B cell (primary cell): ENCODE results near the gene SH2D3C. TPM values are rescaled to one million over a fixed set of nuclear protein-coding genes. Genes with fewer than 3 reads are reported as not detected.

Source experiments
- ATAC-seq: fragments of 200-7000 bp; cut with Tn5 transposase; one replicate; pipeline ENCODE4 v1.10.0; 2021; ENCODE audit warnings: low read depth, mild to moderate bottlenecking, moderate number of reproducible peaks, moderate library complexity
- CTCF ChIA-PET: fragments of 350-600 bp; sonication (Branson Sonifier 250); formaldehyde crosslinking; loops from one replicate; lab custom pipeline; 2021; ENCODE audit warnings: antibody characterized with exemption, inconsistent platforms; lab: Charles Lee
- POLR2A ChIA-PET: fragments of 350-600 bp; sonication (Branson Sonifier 250); formaldehyde crosslinking; loops from one replicate; lab custom pipeline; 2021; ENCODE audit warnings: antibody characterized with exemption; lab: Charles Lee
- DNase-seq: peaks from one replicate; pipeline ENCODE4 v3.0.0; 2013
- H2AFZ ChIP-seq: 2 replicates; pipeline ENCODE4 v1.6.1; 2012; ENCODE audit warnings: mild to moderate bottlenecking, low read depth, low read length; ENCODE audit not compliant: insufficient read depth, poor library complexity, severe bottlenecking
- H3K27ac ChIP-seq, 2 donors: 1 replicate in 1 of 2; 2 replicates in 1 of 2; pipeline ENCODE4 v1.5.1; 2012 to 2013; ENCODE audit warnings: low read length in 2 of 2, mild to moderate bottlenecking in 2 of 2, moderate library complexity in 1 of 2
- H3K27me3 ChIP-seq, 4 experiments: fragments of 200-600 bp in 1 of 4; sonication (generic) in 1 of 4; replicated peaks in 1 of 4; 1 replicate in 2 of 4; 2 replicates in 2 of 4; pipeline versions ENCODE4 v1.6.1 to v1.7.0; 2013 to 2016; ENCODE audit warnings: low read length in 3 of 4, mild to moderate bottlenecking in 2 of 4, mixed read lengths in 1 of 4, moderate library complexity in 1 of 4; ENCODE audit not compliant: insufficient read depth in 4 of 4, control insufficient read depth in 3 of 4; ENCODE audit errors: control extremely low read depth in 1 of 4
- H3K36me3 ChIP-seq, 2 experiments: replicated peaks in 1 of 2; 1 replicate in 1 of 2; 2 replicates in 1 of 2; pipeline versions ENCODE4 v1.6.1 to v1.7.1; 2013; ENCODE audit warnings: low read length in 1 of 2; ENCODE audit not compliant: insufficient read depth in 2 of 2, control insufficient read depth in 1 of 2; ENCODE audit errors: control extremely low read depth in 1 of 2, extremely low read depth in 1 of 2
- H3K4me1 ChIP-seq, 2 donors: fragments of 200-600 bp in 1 of 2; sonication (generic) in 1 of 2; 1 replicate in 1 of 2; 2 replicates in 1 of 2; pipeline versions ENCODE4 v1.5.1 to v1.6.1; 2013 to 2017; ENCODE audit warnings: low read length in 2 of 2; ENCODE audit not compliant: control insufficient read depth in 2 of 2, insufficient read depth in 2 of 2
- H3K4me2 ChIP-seq: replicated peaks from 2 replicates; pipeline ENCODE3; 2012; ENCODE audit warnings: mild to moderate bottlenecking, low read depth, low read length; ENCODE audit not compliant: poor library complexity, severe bottlenecking
- H3K4me3 ChIP-seq, 5 experiments: fragments of 200-600 bp in 1 of 5; sonication (generic) in 1 of 5; 1 replicate in 3 of 5; 2 replicates in 2 of 5; pipeline versions ENCODE4 v1.5.1 to v1.7.0; 2011 to 2016; ENCODE audit warnings: low read length in 4 of 5, mild to moderate bottlenecking in 4 of 5, low read depth in 2 of 5, control low read depth in 1 of 5, moderate library complexity in 1 of 5; ENCODE audit not compliant: insufficient read depth in 1 of 5; ENCODE audit errors: control extremely low read depth in 1 of 5, extremely low read depth in 1 of 5
- H3K79me2 ChIP-seq: fragments of 200-600 bp; sonication (generic); one replicate; pipeline ENCODE4 v1.6.0; 2016; ENCODE audit warnings: low read length; ENCODE audit not compliant: control insufficient read depth, insufficient read depth
- H3K9ac ChIP-seq: fragments of 200-600 bp; sonication (generic); 2 replicates; pipeline ENCODE4 v1.6.1; 2017; ENCODE audit warnings: mild to moderate bottlenecking, low read length, moderate library complexity
- H3K9me3 ChIP-seq, 3 donors: one replicate each; pipeline versions ENCODE4 v1.6.1 to v1.7.1; 2013; ENCODE audit warnings: low read length in 2 of 3; ENCODE audit not compliant: control insufficient read depth in 2 of 3, insufficient read depth in 1 of 3; ENCODE audit errors: control extremely low read depth in 1 of 3
- H4K20me1 ChIP-seq: 2 replicates; pipeline ENCODE4 v1.6.0; 2012; ENCODE audit warnings: mild to moderate bottlenecking, low read length; ENCODE audit not compliant: insufficient read depth, control insufficient read depth, poor library complexity, severe bottlenecking
- H3K27ac Mint-ChIP-seq: one replicate; pipeline ENCODE4 v1.8.0; 2021; ENCODE audit warnings: mixed read lengths
- H3K27me3 Mint-ChIP-seq: one replicate; pipeline ENCODE4 v1.8.0; 2021; ENCODE audit warnings: mixed read lengths
- H3K4me1 Mint-ChIP-seq: one replicate; pipeline ENCODE4 v1.8.0; 2021; ENCODE audit warnings: mixed read lengths
- H3K4me3 Mint-ChIP-seq: one replicate; pipeline ENCODE4 v1.8.0; 2021; ENCODE audit warnings: mixed read lengths
- H3K9me3 Mint-ChIP-seq: one replicate; pipeline ENCODE4 v1.8.0; 2022; ENCODE audit warnings: mixed read lengths; ENCODE audit not compliant: insufficient read depth
- EZH2 ChIP-seq: IDR thresholded peaks from 2 replicates; pipeline ENCODE4 v1.6.1; 2012; ENCODE audit warnings: borderline replicate concordance, low read depth, mild to moderate bottlenecking, moderate library complexity, low read length; ENCODE audit not compliant: insufficient read depth, poor library complexity, severe bottlenecking
- WGBS: methylation state at CpG from one replicate; pipeline ENCODE4 v1.1.5; 2013; ENCODE audit warnings: missing lambda C conversion rate; ENCODE audit not compliant: insufficient coverage; 5-methylcytosine and 5-hydroxymethylcytosine counted together
- intact Hi-C: fragments of 100-400 bp; cut with micrococcal nuclease; formaldehyde crosslinking; loops from one replicate; pipeline ENCODE4 v1.10.0; 2022
- polyA plus RNA-seq: library from polyadenylated mRNA; depleted of rRNA; stranded (reverse); fragments of >200 nt; gene quantifications from 2 replicates; pipeline ENCODE4 v1.2.3, GENCODE V29; 2012
- total RNA-seq, 2 donors: library from RNA; stranded (reverse); fragments of 120-200 nt in 1 of 2; gene quantifications; 1 replicate in 1 of 2; 2 replicates in 1 of 2; pipeline versions ENCODE4 v1.2.3 to v1.2.4, GENCODE V29; 2013 to 2022
- TF ChIP-seq, protein P1 (sequence below): fragments of 200-600 bp; IDR thresholded peaks from one replicate; pipeline ENCODE4 v1.8.0; 2022; ENCODE audit warnings: antibody characterized with exemption, mild to moderate bottlenecking

SH2D3C gene
- total and polyA plus RNA-seq, 2 donors (not counting 1 experiment from before 2014, with no cell fraction given) = 66.3 to 85.5 TPM

DNA sequence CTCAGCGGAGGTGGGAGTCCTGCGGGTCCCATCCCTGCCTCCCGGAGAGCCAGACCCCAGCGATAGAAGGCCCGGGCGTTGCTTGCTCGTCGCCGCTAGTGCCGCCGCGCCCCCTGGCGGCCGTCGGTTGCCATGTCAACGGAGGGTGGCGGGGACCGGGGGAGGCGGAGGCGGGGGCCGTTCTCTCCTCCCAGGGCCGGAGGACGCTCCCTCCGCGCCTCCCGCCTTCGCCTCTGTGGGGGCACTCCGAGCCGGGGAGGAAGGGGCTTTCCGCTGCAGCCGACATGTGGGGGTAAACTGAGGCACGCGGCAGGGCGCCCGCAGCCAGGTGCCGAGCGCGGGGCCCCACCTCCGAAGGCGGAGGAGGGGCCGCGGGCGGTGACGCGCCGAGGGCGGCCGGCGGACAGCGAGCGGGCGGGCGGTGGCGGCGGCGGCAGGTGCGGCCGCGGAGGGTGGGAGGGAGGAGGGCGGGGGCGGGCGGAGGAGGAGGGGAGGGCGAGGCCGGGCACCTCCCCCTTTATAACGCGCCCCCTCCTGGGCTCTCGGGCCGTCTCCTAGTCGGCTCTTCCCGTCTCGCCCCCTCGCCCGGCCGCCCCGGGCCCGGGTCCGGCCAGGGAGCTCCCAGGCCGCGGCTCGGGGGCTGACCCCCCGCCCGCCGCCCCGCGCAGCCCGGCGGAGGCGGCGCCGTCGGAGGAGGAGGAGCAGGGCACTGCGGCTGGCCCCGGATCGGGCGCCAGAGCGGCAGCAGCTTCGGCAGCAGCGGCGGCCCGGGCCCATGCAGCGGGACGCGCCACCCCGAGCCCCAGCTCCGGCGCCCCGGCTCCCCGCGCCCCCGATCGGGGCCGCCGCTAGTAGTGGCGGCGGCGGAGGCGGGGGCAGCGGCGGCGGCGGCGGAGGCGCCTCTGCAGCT lies 6.8 kb upstream of the SH2D3C start:
- Histone ChIP-seq H3K4me3 (peak overlapping the region in 4 of 5 experiments; percentile 48 to 99 (median 92)), H4K20me1 (peaks cover 44% of the 10 kb centered on the region), H3K9ac (peak overlapping the region; percentile 97), H2AFZ (peak overlapping the region; percentile 76), H3K79me2 (peaks cover 76% of the 10 kb centered on the region), H3K27ac (peak overlapping the region; percentile 91 to 95), H3K4me1 (peaks cover 44 to 60% of the 10 kb centered on the region in 2 donors), H3K4me2 (peak overlapping the region; percentile 95), H3K36me3 (peaks cover 0 to 33% of the 10 kb centered on the region in 2 experiments), H3K9me3 (no peaks in the 10 kb centered on the region), H3K27me3 (no peaks in the 10 kb centered on the region)
- H3K9me3 Mint-ChIP-seq = no peaks in the 10 kb centered on the region
- H3K4me1 Mint-ChIP-seq = peaks cover 56% of the 10 kb centered on the region
- ATAC-seq = peak; percentile 62
- intact Hi-C loops = loop anchor here (1.0 to 5.0 kb wide), 6 partner anchors 9 to 282 kb away; partner anchors contain the start of genes NAIF1, SLC25A25, ST6GALNAC4 and TOR2A
- no peak for TF ChIP-seq EZH2
- TF ChIP-seq, protein P1, sequence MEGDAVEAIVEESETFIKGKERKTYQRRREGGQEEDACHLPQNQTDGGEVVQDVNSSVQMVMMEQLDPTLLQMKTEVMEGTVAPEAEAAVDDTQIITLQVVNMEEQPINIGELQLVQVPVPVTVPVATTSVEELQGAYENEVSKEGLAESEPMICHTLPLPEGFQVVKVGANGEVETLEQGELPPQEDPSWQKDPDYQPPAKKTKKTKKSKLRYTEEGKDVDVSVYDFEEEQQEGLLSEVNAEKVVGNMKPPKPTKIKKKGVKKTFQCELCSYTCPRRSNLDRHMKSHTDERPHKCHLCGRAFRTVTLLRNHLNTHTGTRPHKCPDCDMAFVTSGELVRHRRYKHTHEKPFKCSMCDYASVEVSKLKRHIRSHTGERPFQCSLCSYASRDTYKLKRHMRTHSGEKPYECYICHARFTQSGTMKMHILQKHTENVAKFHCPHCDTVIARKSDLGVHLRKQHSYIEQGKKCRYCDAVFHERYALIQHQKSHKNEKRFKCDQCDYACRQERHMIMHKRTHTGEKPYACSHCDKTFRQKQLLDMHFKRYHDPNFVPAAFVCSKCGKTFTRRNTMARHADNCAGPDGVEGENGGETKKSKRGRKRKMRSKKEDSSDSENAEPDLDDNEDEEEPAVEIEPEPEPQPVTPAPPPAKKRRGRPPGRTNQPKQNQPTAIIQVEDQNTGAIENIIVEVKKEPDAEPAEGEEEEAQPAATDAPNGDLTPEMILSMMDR = peak; percentile 80
- ChIA-PET CTCF (interaction anchor here (0.8 to 5.0 kb wide), 22 partner anchors 10 to 148 kb away, joined by 3 to 47 read pairs (median 5); partner anchors contain the start of gene TOR2A), POLR2A (interaction anchor here (0.6 to 4.1 kb wide), 16 partner anchors 10 to 334 kb away, joined by 3 to 39 read pairs (median 5); partner anchors contain the start of genes FPGS, LRSAM1, RPL12 and ST6GALNAC4)
- H3K27me3 Mint-ChIP-seq = no peaks in the 10 kb centered on the region
- DNase-seq = peak; percentile 95
- H3K27ac Mint-ChIP-seq = peak overlapping the region; percentile 98
- peak overlapping the region; percentile 90 for H3K4me3 Mint-ChIP-seq
- under 1% methylated on average over 91 of the region's 123 CpGs for WGBS
